Liver (tissue), 9 donors: ENCODE data around the gene MEAK7. TPM values are rescaled to one million over a fixed set of nuclear protein-coding genes. Genes with fewer than 3 reads are reported as not detected.
A peak's percentile ranks its signal among the peaks of the same experiment; 100 is the strongest.

ENCODE experiments used
- DNase-seq: peaks from one replicate; pipeline ENCODE4 v3.0.0-alpha.2; 2017; ENCODE audit warnings: low spot score
- H3K27ac ChIP-seq, 2 donors: one replicate each; pipeline ENCODE4 v1.7.0; 2013; ENCODE audit warnings: inconsistent platforms in 2 of 2, low read length in 2 of 2, control low read depth in 1 of 2, low read depth in 1 of 2, mild to moderate bottlenecking in 1 of 2
- H3K27me3 ChIP-seq, 4 donors: one replicate each; pipeline versions ENCODE4 v1.6.1 to v1.7.0; 2013; ENCODE audit warnings: low read length in 3 of 4, inconsistent platforms in 1 of 4, mild to moderate bottlenecking in 1 of 4, moderate library complexity in 1 of 4; ENCODE audit not compliant: control insufficient read depth in 4 of 4, insufficient read depth in 4 of 4
- H3K36me3 ChIP-seq, 4 donors: one replicate each; pipeline versions ENCODE4 v1.6.1 to v1.7.0; 2013; ENCODE audit warnings: low read length in 3 of 4, mild to moderate bottlenecking in 3 of 4, low read depth in 1 of 4, moderate library complexity in 1 of 4; ENCODE audit not compliant: control insufficient read depth in 4 of 4, insufficient read depth in 3 of 4
- H3K4me1 ChIP-seq, 4 donors: one replicate each; pipeline versions ENCODE4 v1.6.1 to v1.7.0; 2013; ENCODE audit warnings: low read length in 3 of 4, mild to moderate bottlenecking in 3 of 4, moderate library complexity in 1 of 4; ENCODE audit not compliant: control insufficient read depth in 4 of 4, insufficient read depth in 4 of 4
- H3K4me3 ChIP-seq, 3 donors: one replicate each; pipeline versions ENCODE4 v1.6.1 to v1.7.0; 2013; ENCODE audit warnings: low read length in 3 of 3, control low read depth in 1 of 3, low read depth in 1 of 3, mild to moderate bottlenecking in 1 of 3
- H3K9ac ChIP-seq, 2 donors: one replicate each; pipeline ENCODE4 v1.7.0; 2013; ENCODE audit warnings: low read length in 2 of 2, mild to moderate bottlenecking in 2 of 2, moderate library complexity in 2 of 2, control low read depth in 1 of 2, low read depth in 1 of 2
- H3K9me3 ChIP-seq, 4 donors: one replicate each; pipeline versions ENCODE4 v1.6.1 to v1.7.0; 2013; ENCODE audit warnings: low read length in 3 of 4; ENCODE audit not compliant: control insufficient read depth in 4 of 4
- CTCF ChIP-seq: fragments of 150-350 bp; IDR thresholded peaks from 2 replicates; pipeline ENCODE4 v1.5.1; 2017; ENCODE audit warnings: improper control_type of control experiment, low read depth, low read length; ENCODE audit not compliant: missing input control
- FOXA1 ChIP-seq: IDR thresholded peaks from 2 replicates; pipeline ENCODE4 v1.6.1; 2016; ENCODE audit warnings: antibody characterized with exemption
- FOXA2 ChIP-seq: IDR thresholded peaks from 2 replicates; pipeline ENCODE4 v1.6.1; 2016; ENCODE audit warnings: antibody characterized with exemption
- GABPA ChIP-seq, 2 donors: IDR thresholded peaks in 1 of 2; conservative IDR thresholded peaks in 1 of 2; 2 replicates each; pipeline ENCODE4 v1.6.1; 2016; ENCODE audit warnings: antibody characterized with exemption in 2 of 2, mild to moderate bottlenecking in 1 of 2, moderate library complexity in 1 of 2
- HNF4A ChIP-seq, 2 donors: conservative IDR thresholded peaks; 2 replicates each; pipeline ENCODE4 v1.6.1; 2016; ENCODE audit warnings: antibody characterized with exemption in 2 of 2, mild to moderate bottlenecking in 2 of 2
- MAX ChIP-seq: IDR thresholded peaks from 2 replicates; pipeline ENCODE4 v1.6.1; 2016; ENCODE audit warnings: antibody characterized with exemption
- RAD21 ChIP-seq, 2 donors: IDR thresholded peaks; 2 replicates each; pipeline ENCODE4 v1.6.1; 2016; ENCODE audit warnings: antibody characterized with exemption in 2 of 2, mild to moderate bottlenecking in 2 of 2
- REST ChIP-seq: IDR thresholded peaks from 2 replicates; pipeline ENCODE4 v1.6.1; 2016; ENCODE audit warnings: antibody characterized with exemption, mild to moderate bottlenecking
- RXRA ChIP-seq, 2 donors: IDR thresholded peaks; 2 replicates each; pipeline ENCODE4 v1.6.1; 2017 to 2018; ENCODE audit warnings: antibody characterized with exemption in 2 of 2, mild to moderate bottlenecking in 1 of 2
- SP1 ChIP-seq: IDR thresholded peaks from 2 replicates; pipeline ENCODE4 v1.6.1; 2018; ENCODE audit warnings: antibody characterized with exemption, mild to moderate bottlenecking
- YY1 ChIP-seq: IDR thresholded peaks from 2 replicates; pipeline ENCODE4 v1.6.1; 2016; ENCODE audit warnings: antibody characterized with exemption, mild to moderate bottlenecking
- ZBTB33 ChIP-seq: IDR thresholded peaks from 2 replicates; pipeline ENCODE4 v1.6.1; 2016; ENCODE audit warnings: antibody characterized with exemption
- WGBS: extraction: QIAGEN DNeasy Blood & Tissue Kit; methylation state at CpG from one replicate; pipeline ENCODE4 v1.1.7; 2013; 5-methylcytosine and 5-hydroxymethylcytosine counted together
- polyA plus RNA-seq, 2 donors: library from polyadenylated mRNA; stranded (reverse) in 1 of 2; unstranded in 1 of 2; fragments of 200-250 nt in 1 of 2; fragments of >200 nt in 1 of 2; fragmentation: Nextera tagmentation in 1 of 2; extraction: Ambion mirVana in 1 of 2; gene quantifications; one replicate each; pipeline versions ENCODE4 v1.2.1 to v1.2.3, GENCODE V29; 2013 to 2015
- total RNA-seq, 2 donors: library from RNA; depleted of rRNA; stranded (reverse); fragments of >200 nt; gene quantifications; one replicate each; pipeline ENCODE4 v1.2.3, GENCODE V29; 2014
- donor health status: healthy.
- donor health status: healthy.
- donor health status: healthy.
- donor health status: healthy.
- donor health status: healthy.

Gene MEAK7
- total and polyA plus RNA-seq, 4 donors: 1.3 to 4.0 (median 2.2) TPM

- no peak for TF ChIP-seq REST
- no peak for TF ChIP-seq FOXA1
- TF ChIP-seq FOXA2: no peak
- no peak for TF ChIP-seq SP1
- no peak for TF ChIP-seq HNF4A (conservative IDR thresholded peaks at IDR 0.05)
- TF ChIP-seq RXRA (IDR thresholded peaks at IDR 0.05): no peak
- TF ChIP-seq ZBTB33: no peak
These were observed 7.4 kb upstream of the MEAK7 start (continued) for GRCh38 chr16:84511831-84512230.

GRCh38 chr16:84511180-84511800 is 6.8 kb upstream of the MEAK7 start:
- Histone ChIP-seq H3K4me1 (no peaks in the 10 kb centered on the region), H3K9me3 (no peaks in the 10 kb centered on the region), H3K36me3 (no peaks in the 10 kb centered on the region), H3K9ac (no peak overlapping the region), H3K4me3 (no peak overlapping the region), H3K27ac (no peak overlapping the region), H3K27me3 (no peaks in the 10 kb centered on the region)
- peak; percentile 90 for TF ChIP-seq CTCF
- peak; percentile 62 for TF ChIP-seq YY1
- TF ChIP-seq MAX: peak; percentile 41
- TF ChIP-seq RAD21 (IDR thresholded peaks at IDR 0.05): peak; percentile 95 to 96
- TF ChIP-seq FOXA2: no peak
- TF ChIP-seq ZBTB33: no peak
- TF ChIP-seq GABPA (IDR thresholded peaks at IDR 0.05 in 1 of 2, conservative IDR thresholded peaks at IDR 0.05 in 1 of 2): peak in 1 of 2 donors; percentile 60
- DNase-seq: peak; percentile 82
- WGBS: 11% methylated on average over 21 of the region's 21 CpGs
